Activated CD8-positive, alpha-beta T cell treated with anti-CD3 and anti-CD28 coated beads for 36 hours (primary cell): ENCODE measurements around the gene PNMA6F. TPM values are rescaled to one million over a fixed set of nuclear protein-coding genes. Genes with fewer than 3 reads are reported as not detected.

Experiments
- ATAC-seq: fragments of 200-7000 bp; cut with Tn5 transposase; one replicate; pipeline ENCODE4 v1.10.0; 2021; ENCODE audit warnings: mild to moderate bottlenecking, moderate library complexity
- CTCF ChIA-PET: fragments of 350-600 bp; sonication (Branson Sonifier 250); formaldehyde crosslinking; loops from one replicate; lab custom pipeline; 2021; ENCODE audit warnings: antibody characterized with exemption; lab: Charles Lee
- POLR2A ChIA-PET: fragments of 350-600 bp; sonication (Branson Sonifier 250); formaldehyde crosslinking; loops from one replicate; lab custom pipeline; 2021; ENCODE audit warnings: antibody characterized with exemption; lab: Charles Lee
- DNase-seq: peaks from one replicate; pipeline ENCODE4 v3.0.0-alpha.2; 2020
- H3K27ac Mint-ChIP-seq: one replicate; pipeline ENCODE4 v1.8.0; 2021; ENCODE audit warnings: mild to moderate bottlenecking, mixed read lengths
- H3K27me3 Mint-ChIP-seq: one replicate; pipeline ENCODE4 v1.8.0; 2021; ENCODE audit warnings: mixed read lengths
- H3K36me3 Mint-ChIP-seq: one replicate; pipeline ENCODE4 v1.8.0; 2021; ENCODE audit warnings: low read depth, mixed read lengths
- H3K4me1 Mint-ChIP-seq: one replicate; pipeline ENCODE4 v1.8.0; 2021; ENCODE audit warnings: low read depth, mixed read lengths
- H3K4me3 Mint-ChIP-seq: one replicate; pipeline ENCODE4 v1.8.0; 2021; ENCODE audit warnings: mild to moderate bottlenecking, moderate library complexity, mixed read lengths
- H3K9me3 Mint-ChIP-seq: one replicate; pipeline ENCODE4 v1.8.0; 2021; ENCODE audit warnings: mixed read lengths
- CTCF ChIP-seq: fragments of 200-600 bp; IDR thresholded peaks from one replicate; pipeline ENCODE4 v1.8.0; 2022; ENCODE audit warnings: antibody characterized with exemption, mild to moderate bottlenecking
- intact Hi-C: fragments of 100-400 bp; cut with micrococcal nuclease; formaldehyde crosslinking; loops from one replicate; pipeline ENCODE4 v1.10.0; 2022
- total RNA-seq, 2 experiments: library from RNA; stranded (reverse); gene quantifications; one replicate each; pipeline ENCODE4 v1.2.3, GENCODE V29; 2021

PNMA6F gene
- total RNA-seq, 2 experiments from 2014 or later, result not detected

GRCh38 chrX:153318811-153319210, 2.8 kb downstream of the PNMA6F start:
- peaks cover 9% of the 10 kb centered on the region for H3K27me3 Mint-ChIP-seq
- ChIA-PET POLR2A (no interaction called here), CTCF (no interaction called here)
- H3K27ac Mint-ChIP-seq, result no peak overlapping the region
- peaks cover under 1% of the 10 kb centered on the region for H3K4me1 Mint-ChIP-seq
- DNase-seq (no peak), ATAC-seq (no peak)
- no peaks in the 10 kb centered on the region for H3K36me3 Mint-ChIP-seq
- H3K4me3 Mint-ChIP-seq, result no peak overlapping the region
- no peaks in the 10 kb centered on the region for H3K9me3 Mint-ChIP-seq
- intact Hi-C loops, result no loop called here
- TF ChIP-seq CTCF, result no peak

GRCh38 chrX:153317996-153318722, 3.4 kb downstream of the PNMA6F start:
- POLR2A ChIA-PET, result no interaction called here

GRCh38 chrX:153317306-153317705, 4.3 kb downstream of the PNMA6F start:
- no peaks in the 10 kb centered on the region for H3K36me3 Mint-ChIP-seq
- no peaks in the 10 kb centered on the region for H3K9me3 Mint-ChIP-seq
- no peak for DNase-seq
- peaks cover 9% of the 10 kb centered on the region for H3K27me3 Mint-ChIP-seq
- TF ChIP-seq CTCF, result no peak
- H3K4me3 Mint-ChIP-seq, result no peak overlapping the region
- no peak for ATAC-seq
- no peak overlapping the region for H3K27ac Mint-ChIP-seq
- H3K4me1 Mint-ChIP-seq, result no peaks in the 10 kb centered on the region
- intact Hi-C loops, result no loop called here
- ChIA-PET CTCF (no interaction called here), POLR2A (no interaction called here)

More at GRCh38 chrX:153317996-153318722, 3.4 kb downstream of the PNMA6F start:
- TF ChIP-seq CTCF, result no peak
- Mint-ChIP-seq H3K36me3 (no peaks in the 10 kb centered on the region), H3K9me3 (no peaks in the 10 kb centered on the region), H3K4me1 (no peaks in the 10 kb centered on the region), H3K27me3 (peaks cover 9% of the 10 kb centered on the region), H3K4me3 (no peak overlapping the region), H3K27ac (no peak overlapping the region)
- CTCF ChIA-PET, result no interaction called here
- ATAC-seq (no peak), DNase-seq (no peak)
- intact Hi-C loops, result no loop called here

GRCh38 chrX:153312842-153313241, 8.7 kb downstream of the PNMA6F start:
- ChIA-PET POLR2A (no interaction called here), CTCF (no interaction called here)
- H3K4me1 Mint-ChIP-seq, result no peaks in the 10 kb centered on the region
- no peak for TF ChIP-seq CTCF
- no peak for ATAC-seq
- no peak overlapping the region for H3K27ac Mint-ChIP-seq
- no peaks in the 10 kb centered on the region for H3K36me3 Mint-ChIP-seq
- no peaks in the 10 kb centered on the region for H3K27me3 Mint-ChIP-seq
- no peak for DNase-seq
- no peak overlapping the region for H3K4me3 Mint-ChIP-seq
- intact Hi-C loops, result no loop called here
- H3K9me3 Mint-ChIP-seq, result no peaks in the 10 kb centered on the region

- no peaks in the 10 kb centered on the region for H3K9me3 Mint-ChIP-seq
- intact Hi-C loops, result no loop called here
- H3K4me1 Mint-ChIP-seq, result no peaks in the 10 kb centered on the region
- ChIA-PET CTCF (no interaction called here), POLR2A (no interaction called here)
- no peak for ATAC-seq
- H3K27ac Mint-ChIP-seq, result no peak overlapping the region
- no peaks in the 10 kb centered on the region for H3K36me3 Mint-ChIP-seq
- no peak overlapping the region for H3K4me3 Mint-ChIP-seq
- TF ChIP-seq CTCF, result no peak
- H3K27me3 Mint-ChIP-seq, result no peaks in the 10 kb centered on the region
- no peak for DNase-seq
Measured at GRCh38 chrX:153312041-153312440, 9.5 kb downstream of the PNMA6F start.
